ENCODE results near the gene DLG2.

Gene DLG2

DNA sequence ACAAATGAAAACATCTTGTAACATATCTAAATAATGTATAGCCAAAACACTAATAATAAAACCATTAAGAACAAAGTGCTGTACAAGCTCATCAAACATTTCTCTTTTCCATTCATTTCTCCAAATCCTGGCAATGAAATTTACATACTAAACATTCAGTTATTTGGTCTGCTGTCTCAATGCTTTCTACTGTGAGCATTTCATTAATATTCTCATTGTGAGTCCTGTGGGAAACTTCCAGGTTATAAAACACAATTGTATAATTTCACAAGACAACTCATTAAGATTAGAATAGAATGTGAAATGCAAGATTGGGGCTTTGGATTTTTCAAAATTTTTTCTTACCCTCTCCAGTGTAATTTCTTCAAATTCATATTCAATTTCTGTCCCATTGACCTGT, 1464.0 kb downstream of the DLG2 start:
- DNase-seq (ENCODE audit: low spot score) = no peak
- TF ChIP-seq, protein P1, sequence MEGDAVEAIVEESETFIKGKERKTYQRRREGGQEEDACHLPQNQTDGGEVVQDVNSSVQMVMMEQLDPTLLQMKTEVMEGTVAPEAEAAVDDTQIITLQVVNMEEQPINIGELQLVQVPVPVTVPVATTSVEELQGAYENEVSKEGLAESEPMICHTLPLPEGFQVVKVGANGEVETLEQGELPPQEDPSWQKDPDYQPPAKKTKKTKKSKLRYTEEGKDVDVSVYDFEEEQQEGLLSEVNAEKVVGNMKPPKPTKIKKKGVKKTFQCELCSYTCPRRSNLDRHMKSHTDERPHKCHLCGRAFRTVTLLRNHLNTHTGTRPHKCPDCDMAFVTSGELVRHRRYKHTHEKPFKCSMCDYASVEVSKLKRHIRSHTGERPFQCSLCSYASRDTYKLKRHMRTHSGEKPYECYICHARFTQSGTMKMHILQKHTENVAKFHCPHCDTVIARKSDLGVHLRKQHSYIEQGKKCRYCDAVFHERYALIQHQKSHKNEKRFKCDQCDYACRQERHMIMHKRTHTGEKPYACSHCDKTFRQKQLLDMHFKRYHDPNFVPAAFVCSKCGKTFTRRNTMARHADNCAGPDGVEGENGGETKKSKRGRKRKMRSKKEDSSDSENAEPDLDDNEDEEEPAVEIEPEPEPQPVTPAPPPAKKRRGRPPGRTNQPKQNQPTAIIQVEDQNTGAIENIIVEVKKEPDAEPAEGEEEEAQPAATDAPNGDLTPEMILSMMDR (conservative IDR thresholded peaks at IDR 0.05; ENCODE audit: low read depth) = no peak
- H3K27ac ChIP-seq = no peak overlapping the region
- POLR2A ChIA-PET (ENCODE audit: low non-redundant PET) = no interaction called here
- CTCF ChIA-PET = no interaction called here

DNA sequence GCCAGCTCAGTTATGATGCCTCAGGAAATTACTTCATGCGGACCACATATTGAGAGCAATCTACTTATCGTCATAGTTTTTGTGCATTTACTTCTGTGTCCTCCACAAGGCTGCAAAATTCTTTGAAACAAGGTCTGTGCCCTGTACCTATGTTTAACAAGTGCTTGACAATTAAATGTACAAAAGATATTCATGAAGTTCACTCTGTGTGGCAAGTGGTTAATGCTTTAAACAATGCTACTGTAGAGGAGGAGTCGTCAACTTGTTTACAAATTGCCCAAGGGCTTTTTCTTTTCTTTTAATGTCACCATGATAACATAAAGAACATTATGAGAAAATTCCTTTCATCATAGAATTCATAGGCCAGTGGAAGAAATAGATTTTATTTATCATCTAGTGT, 1469.5 kb downstream of the DLG2 start:
- POLR2A ChIA-PET (ENCODE audit: low non-redundant PET) = no interaction called here
- no peak overlapping the region for H3K27ac ChIP-seq
- DNase-seq (ENCODE audit: low spot score) = no peak
- CTCF ChIA-PET = no interaction called here
- TF ChIP-seq, protein P1 (conservative IDR thresholded peaks at IDR 0.05; ENCODE audit: low read depth) = no peak

DNA sequence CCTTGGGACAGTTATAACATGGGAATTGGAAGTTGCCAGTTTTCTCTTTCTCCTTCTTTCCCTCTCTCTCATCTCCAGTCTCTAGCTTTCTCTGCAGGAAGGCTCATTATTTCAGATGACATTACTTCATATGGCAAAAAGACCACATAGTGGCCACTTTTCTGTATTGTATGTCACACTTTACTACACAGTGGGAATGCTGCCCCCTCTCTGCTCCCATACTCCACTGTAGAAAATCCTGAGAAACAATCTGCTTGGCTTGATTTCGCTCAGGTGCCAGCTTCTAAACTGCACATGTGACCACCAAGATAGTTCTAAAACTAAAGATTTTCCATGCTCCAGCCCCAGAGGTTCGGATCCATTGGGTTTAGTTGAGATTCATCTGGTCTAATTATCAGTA, 1480.3 kb downstream of the DLG2 start:
- TF ChIP-seq, protein P1 (conservative IDR thresholded peaks at IDR 0.05; ENCODE audit: low read depth) = no peak
- ChIA-PET CTCF (no interaction called here), POLR2A (ENCODE audit: low non-redundant PET) (no interaction called here)
- H3K27ac ChIP-seq = no peak overlapping the region
- no peak for DNase-seq (ENCODE audit: low spot score)

DNA sequence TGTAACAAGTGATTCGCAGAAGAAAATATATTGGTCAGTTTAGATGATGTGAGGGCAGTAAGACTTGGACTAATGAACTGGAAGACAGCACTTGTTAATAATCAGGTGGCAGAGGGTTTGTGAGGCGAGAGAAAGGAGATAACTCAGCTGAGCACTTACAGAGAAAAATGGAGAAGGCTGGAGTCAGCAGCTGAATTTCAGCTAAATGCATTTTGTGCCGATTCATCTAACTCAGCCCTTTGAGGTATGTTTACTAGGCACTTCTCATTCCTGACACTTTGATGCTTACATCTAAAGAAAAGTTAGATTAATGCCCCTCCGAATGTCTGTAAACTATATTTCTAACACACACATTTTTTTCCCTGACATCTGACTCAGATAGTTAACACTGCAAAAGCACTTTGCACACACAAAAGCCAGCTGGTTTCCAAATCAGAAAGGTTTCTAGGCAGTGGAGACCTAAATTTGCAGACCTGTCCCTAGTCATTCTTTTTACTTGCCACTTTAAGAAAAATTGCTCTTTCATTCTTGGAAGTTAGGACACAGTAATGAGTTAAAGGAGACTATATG, 1481.4 kb downstream of the DLG2 start:
- no peak for DNase-seq (ENCODE audit: low spot score)
- no peak overlapping the region for H3K27ac ChIP-seq
- ChIA-PET POLR2A (ENCODE audit: low non-redundant PET) (no interaction called here), CTCF (interaction anchor here (0.6 kb wide), 1 partner anchor 224 kb away, joined by 4 read pairs; no protein-coding TSS in a partner anchor)
- TF ChIP-seq, protein P1 (conservative IDR thresholded peaks at IDR 0.05; ENCODE audit: low read depth) = no peak

DNA sequence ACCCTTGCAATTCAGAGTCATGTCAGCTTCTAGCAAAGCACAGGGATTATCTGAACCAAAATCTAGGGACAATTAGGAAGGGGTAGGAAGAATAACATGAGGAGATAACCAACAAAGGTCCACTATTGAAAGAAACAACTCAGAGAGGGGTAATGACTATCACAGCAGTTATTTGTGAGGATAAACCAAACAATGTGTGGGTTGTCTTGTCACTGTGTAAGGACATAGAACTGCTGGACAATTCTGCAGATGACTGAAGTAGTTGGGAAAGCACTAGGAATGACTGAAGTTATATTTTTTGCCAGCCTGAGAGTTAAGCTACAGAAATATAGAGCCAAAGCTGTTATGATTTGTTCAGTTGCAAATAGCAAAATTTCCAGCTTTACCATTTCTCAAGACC, 1482.6 kb downstream of the DLG2 start:
- ChIA-PET CTCF (no interaction called here), POLR2A (ENCODE audit: low non-redundant PET) (no interaction called here)
- TF ChIP-seq, protein P1 (conservative IDR thresholded peaks at IDR 0.05; ENCODE audit: low read depth) = no peak

GRCh38 chr11:84142411-84142810, 1484.7 kb downstream of the DLG2 start:
- CTCF ChIA-PET = no interaction called here
- DNase-seq (ENCODE audit: low spot score) = no peak
- POLR2A ChIA-PET (ENCODE audit: low non-redundant PET) = no interaction called here
- TF ChIP-seq, protein P1 (conservative IDR thresholded peaks at IDR 0.05; ENCODE audit: low read depth) = no peak
- H3K27ac ChIP-seq = no peak overlapping the region

More for the DNA sequence above, 1482.6 kb downstream of the DLG2 start:
- no peak overlapping the region for H3K27ac ChIP-seq
- no peak for DNase-seq (ENCODE audit: low spot score)
